Activated T-cell treated with anti-CD3 and anti-CD28 coated beads, Interleukin-2, amount 50 U/mL, for 48 hours (primary cell): Measurements from ENCODE around the gene RAB11FIP4.

Experiments
- DNase-seq, 2 experiments: peaks; one replicate each; pipeline ENCODE4 v3.0.0-alpha.2; 2020

The RAB11FIP4 gene

DNA sequence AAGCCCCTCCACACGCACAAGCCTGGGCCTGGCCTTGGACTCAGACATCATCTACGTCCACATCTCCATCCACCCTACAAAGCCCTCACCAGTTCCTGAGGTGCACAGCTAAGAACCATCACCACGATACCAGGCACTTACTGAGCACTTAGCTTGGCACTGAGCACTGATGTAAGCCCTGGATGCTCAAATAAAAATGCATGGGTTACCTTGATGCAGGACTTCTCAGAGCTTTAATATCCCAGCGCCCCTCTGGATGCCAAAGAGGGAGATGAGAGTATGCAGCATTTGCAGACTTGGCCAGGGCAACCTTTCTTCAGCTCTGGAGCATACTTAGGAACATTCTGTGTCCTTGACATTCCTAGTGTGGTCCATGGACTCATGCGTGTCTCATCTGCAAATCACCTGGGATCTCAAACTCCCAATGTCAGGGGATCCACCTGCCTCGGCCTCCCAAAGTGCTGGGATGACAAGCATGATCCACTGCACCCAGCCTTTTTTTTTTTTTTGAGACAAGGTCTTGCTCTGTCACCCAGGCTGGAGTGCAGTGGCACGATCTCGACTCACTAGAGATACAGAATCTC is 69.8 kb downstream of the RAB11FIP4 start:
- DNase-seq: no peak

- no peak for DNase-seq
Observed at GRCh38 chr17:31462261-31462660, 70.8 kb downstream of the RAB11FIP4 start.

DNA sequence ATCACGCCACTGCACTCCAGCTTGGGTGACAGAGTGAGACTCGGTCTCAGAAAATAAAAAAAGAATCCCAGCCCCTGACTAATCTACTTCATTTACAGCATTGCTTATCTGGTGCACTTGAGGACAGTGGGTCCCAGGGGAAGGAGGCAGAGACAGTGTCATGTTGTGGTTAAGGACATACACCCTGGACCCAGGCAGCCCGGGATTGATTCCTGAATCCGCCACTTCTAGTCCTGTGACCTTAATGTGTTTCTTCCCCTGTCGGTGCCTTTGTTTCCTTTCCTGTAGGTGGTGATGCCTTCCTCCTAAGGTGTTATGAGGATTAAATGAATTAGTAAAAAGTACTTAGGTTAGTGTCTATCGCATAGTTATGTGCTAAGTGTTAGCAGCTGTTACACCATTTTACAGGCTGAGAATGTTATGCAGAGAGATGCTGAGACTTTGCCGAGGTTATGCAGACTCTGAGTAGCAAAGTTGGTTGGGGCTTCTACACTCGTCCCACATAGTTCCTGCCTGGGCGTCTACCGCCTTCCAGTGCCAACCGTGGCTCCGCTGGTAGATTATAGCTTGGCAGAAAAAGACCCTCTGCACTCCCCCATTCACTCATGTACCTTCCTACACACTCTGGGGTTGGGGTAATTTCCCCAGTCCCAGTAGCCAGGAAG is 74.8 kb downstream of the RAB11FIP4 start:
- DNase-seq: no peak

GRCh38 chr17:31467502-31468256 is 76.2 kb downstream of the RAB11FIP4 start:
- DNase-seq: no peak

- DNase-seq: no peak
Observed at GRCh38 chr17:31469959-31470358, 78.5 kb downstream of the RAB11FIP4 start.

DNA sequence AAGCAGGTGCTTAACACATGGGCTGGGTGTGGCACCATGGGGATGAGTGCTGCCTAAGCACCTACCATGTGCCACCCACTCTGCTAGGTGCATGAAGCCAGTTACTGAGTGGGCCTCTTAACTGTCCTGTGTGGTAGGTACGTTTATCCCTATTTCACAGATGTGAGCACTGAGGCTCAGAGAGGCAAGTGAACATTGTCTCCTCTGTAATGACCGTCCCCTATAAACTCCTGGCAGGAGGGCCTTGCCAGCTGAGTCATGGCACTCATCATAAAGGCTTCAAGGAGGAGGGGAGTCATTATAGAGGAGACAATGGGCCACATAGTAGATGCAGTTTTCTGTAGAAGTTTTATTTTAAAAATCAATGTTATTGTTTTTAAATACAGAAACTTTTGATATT is 79.1 kb downstream of the RAB11FIP4 start:
- DNase-seq: no peak

GRCh38 chr17:31472137-31472536 is 80.7 kb downstream of the RAB11FIP4 start:
- DNase-seq: no peak

- no peak for DNase-seq
Observed at GRCh38 chr17:31475378-31476162, 84.1 kb downstream of the RAB11FIP4 start.

DNA sequence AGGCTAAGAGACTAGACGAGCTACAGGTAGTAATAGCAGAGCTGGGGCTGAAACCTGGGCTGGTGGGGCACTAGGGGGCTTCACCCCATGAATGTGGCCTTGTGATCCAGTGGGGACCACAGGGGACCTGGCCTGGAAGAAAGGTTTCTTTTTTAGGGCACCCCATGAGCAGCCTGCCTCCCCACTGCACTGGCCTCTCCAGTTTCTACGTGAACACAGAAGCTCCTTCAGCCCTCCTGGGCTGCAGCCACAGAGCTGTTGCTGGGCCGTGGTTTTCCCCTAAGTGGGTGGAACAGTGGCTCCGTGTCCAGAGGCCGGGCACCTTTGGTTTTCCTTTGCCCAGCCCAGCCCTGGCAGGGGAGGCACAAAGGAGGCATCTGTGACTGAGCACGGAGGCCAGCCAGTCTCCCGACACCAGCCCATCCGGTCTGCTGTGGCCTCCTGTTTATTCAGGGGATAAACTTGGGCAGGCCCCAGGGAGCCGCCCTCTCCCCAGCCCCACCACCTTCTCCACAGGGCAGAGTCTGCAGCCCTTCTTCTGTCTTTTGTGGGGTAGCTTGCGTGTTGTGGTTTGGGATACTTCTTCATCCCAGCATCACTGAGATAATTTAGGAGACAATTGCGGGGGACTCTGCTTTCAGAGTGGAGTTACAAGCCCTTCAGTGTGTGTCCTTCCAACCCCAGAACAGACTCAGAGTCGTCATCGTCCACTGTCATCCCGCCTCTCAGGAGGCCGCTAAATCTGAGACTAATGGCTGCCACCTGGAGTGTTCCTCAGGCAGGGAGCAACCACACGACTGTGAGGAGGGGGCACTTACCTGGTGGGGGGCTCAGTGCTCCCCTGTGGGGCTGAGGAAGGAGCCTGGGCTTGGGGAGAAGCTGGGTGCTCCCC is 85.3 kb downstream of the RAB11FIP4 start:
- DNase-seq: no peak

DNA sequence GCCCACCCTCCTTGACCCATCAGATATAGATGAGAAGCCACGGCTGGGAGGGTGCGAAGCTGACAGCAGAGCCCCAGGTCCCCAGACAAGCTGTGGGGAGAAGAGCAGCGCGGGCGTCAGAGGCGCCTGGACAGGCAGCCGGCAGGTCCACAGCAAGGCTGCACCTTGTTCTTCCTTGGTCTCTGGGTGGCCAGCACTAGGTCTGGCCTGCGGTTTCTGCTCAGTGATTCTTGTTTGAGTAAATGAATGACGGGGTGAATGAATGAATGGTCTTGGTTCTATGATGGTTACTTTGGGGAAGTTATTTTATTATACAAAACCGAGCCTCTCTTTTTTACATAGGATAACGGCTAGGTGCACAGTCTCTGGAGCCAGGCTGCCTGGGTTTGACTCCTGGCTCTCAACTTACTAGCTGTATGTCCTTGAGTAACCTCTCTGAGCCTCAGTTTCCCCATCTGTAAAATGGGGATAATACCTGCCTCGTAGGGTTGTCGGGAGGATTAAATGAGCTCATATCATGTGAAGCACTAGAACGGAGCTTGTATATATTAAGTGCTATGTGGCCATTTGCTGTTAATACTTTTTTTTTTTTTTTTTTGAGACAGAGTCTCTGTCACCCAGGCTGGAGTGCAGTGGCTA is 86.1 kb downstream of the RAB11FIP4 start:
- no peak for DNase-seq

DNA sequence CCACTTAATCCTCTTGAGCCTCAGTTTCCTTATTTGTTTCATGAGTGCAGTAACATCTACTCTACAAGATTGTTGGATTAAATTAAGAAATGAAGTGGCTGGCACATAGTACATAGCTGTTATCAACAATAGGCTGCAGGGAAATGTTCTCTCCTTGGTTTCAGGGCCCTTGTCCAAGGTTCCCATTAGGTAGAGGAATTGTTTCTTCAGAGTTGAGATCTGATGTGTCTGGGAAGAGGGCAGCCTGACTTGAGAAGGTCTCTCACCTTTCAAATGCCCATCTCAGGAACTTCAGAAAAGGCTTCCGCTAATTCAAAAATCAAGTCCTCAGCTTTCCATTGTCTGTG is 87.6 kb downstream of the RAB11FIP4 start:
- DNase-seq: no peak

GRCh38 chr17:31479524-31479923 is 88.0 kb downstream of the RAB11FIP4 start:
- DNase-seq: no peak

DNA sequence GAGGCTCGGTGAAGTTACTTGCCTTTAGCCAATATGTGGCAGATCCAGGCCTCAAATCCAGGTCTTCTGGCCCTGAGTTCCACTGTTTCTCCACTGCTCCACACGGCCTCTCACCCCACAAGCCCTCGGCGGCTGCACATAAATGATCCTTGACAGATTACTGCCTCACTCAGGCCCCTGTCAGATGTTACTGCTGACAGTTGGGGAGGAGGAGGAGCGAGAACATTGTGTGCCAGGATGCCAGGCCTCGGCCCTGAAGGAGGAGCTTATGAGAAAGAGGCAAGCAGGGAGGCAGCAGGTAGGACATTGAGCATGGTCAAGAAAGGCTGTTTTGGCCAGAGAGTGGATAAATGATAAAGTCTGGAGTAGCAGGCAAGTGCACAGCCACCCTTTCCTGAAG is 88.6 kb downstream of the RAB11FIP4 start:
- DNase-seq: no peak

DNA sequence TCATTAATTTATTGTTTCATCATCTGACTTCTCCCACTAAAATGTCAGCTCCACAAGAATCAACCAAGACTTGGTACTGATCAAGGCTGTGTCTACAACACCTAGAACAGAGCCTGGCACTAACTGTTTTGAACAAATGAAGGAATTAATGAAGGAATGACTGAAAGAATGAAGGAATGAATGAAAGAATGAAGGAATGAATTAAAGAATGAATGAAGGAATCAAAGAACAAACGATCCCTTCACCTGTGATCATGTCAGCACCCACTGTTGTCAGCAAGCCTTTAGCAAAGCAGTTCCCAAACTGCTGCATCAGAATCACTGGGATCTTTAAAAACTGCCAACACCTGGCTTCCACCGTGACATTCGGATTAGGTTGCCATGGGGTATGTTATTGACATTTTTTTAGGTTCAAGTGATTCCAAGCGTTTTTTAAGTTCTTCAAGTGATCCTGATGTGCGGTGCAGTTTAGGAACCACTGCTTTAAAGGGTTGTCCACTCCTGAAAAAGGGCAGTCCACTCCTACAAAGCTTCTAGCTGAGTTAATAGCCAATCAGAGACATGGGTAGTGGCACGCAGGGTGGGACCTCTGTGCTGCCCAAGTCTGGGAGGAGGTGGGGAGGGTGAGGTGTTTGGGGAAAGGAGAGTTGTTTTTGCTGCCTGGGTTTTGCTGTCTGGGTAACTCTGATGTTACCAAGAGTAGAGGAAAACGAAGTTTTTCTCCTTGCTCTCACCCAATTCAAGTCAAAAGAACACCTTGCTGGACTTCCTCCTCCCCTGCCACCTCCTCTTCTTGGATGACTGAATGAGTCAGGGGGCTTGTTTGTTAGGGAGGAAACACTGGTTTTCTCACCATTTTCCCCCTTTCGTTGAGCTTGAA is 89.7 kb downstream of the RAB11FIP4 start:
- DNase-seq: no peak

DNA sequence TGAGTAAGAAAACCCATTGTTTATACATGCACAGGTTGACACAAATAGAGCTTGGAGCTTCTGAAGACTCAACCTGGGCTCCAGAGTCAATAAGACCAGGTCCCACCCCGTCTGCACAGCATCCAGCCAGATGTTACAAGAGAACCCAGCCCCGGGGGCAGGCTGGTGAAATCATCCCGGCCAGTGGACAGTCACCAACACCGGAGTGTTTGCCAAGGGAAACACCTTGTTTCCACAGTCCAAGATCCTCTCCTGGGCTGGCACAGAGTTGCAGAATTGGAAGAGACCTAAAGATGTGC is 90.3 kb downstream of the RAB11FIP4 start:
- no peak for DNase-seq

GRCh38 chr17:31484821-31485220 is 93.3 kb downstream of the RAB11FIP4 start:
- no peak for DNase-seq

GRCh38 chr17:31486351-31487062 is 95.0 kb downstream of the RAB11FIP4 start:
- peak in 1 of 2 experiments; percentile 24 for DNase-seq

- no peak for DNase-seq
Observed at GRCh38 chr17:31487063-31487647, 95.7 kb downstream of the RAB11FIP4 start.

DNA sequence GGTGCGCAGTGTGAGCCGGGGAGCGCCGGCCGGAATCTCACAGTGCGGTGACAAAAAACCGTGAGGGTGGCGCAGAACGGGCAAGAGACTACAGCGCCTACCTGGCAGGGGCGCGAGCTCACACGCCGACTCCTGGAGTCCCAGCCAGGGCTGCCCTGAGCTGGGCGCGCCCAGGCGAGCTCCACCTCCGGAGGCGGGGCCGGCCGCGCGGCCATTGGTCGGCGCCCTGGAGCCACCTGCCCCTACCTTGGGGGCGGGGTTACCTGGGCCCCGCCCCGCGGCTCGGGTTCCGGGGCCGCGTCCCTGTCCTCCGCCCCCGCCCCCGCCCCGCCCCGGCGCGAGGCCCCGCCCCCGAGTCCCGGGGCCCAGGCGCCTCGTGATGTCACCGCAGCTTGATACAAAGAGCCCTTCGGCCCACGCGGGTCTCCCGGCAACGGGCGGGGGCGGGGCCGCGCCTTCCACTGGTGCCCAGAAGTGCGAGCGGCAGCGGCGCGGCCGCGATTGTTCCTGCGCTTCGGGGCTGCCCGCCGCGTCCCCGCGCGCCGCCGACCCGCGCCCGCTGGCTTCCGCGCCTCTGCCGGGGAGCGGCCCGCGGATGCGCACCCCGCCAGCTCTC is 96.3 kb downstream of the RAB11FIP4 start:
- DNase-seq: peak; percentile 94 to 95
